Measurements from ENCODE around the gene PTPRN2.
"Not testable (repeated sequence)": the region's sequence is repeated elsewhere in the genome, so short reads cannot be mapped to it uniquely, and the experiment has no call there.

The PTPRN2 gene

DNA sequence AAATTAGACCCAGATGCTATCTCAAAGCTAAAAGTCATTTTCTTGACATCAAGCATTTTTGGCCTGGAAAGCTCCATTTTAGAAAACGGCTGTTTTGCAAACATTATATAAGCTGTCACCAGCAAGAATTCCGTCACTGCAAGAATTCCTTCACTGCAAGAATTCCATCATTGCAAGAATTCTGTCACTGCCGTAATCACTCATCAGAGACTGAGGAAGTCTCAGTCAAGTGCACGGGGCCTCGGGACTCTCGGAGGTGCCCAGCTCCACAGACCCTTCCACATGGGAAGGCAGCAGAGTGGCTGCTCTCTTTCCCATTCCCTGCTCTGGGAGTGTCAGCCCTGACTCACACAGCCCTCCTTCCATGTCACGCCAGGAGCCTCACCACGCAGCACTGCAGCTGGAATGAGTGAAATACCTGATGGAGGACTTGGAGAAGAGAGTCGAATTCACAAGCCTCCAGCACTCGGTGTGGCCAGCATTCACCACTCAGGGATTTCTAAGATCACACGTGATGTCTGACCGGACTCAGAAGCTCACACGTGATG, 168.3 kb downstream of the PTPRN2 start:
- no peak for DNase-seq (ENCODE audit: low read depth)

DNA sequence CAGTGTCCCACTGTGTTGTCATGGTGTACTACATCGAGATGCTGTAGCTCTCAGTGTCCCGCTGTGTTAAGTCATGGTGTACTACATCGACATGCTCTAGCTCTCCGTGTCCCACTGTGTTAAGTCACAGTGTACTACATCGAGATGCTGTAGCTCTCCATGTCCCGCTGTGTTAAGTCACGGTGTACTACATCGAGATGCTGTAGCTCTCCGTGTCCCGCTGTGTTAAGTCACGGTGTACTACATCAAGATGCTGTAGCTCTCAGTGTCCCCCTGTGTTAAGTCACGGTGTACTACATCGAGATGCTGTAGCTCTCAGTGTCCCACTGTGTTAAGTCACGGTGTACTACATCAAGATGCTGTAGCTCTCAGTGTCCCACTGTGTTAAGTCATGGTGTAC, 169.2 kb downstream of the PTPRN2 start:
- not testable (repeated sequence) for DNase-seq (ENCODE audit: low read depth)

DNA sequence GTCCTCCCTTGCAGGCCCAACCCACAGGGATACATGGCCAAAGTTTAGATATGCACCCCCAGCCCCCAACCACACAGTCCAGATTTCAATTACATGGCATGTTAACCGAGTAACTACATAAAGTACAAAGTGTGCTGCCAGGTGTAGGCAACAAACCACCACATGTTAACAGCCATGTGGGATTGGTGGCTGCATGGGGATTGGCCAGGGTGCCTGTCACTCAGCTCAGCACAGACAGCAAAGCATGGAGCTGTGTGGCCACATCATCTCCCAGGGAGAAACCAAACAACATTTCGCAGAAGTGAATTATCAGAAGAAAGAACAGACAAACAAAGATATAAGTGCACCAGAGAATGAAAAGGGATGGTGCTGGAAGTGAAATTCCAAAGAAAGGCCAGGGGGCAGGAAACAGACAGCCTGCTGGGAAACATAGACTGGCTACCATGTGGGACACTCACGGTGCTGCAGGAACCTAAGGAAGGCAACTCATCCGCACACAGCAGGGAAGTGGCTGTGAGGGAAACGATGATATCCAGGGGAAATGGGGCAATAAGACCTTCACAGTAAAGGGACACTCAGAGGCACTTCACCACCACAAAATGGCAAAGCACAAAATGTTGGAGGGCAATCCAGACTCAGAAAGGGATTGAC, 171.2 kb downstream of the PTPRN2 start:
- DNase-seq (ENCODE audit: low read depth) = no peak

DNA sequence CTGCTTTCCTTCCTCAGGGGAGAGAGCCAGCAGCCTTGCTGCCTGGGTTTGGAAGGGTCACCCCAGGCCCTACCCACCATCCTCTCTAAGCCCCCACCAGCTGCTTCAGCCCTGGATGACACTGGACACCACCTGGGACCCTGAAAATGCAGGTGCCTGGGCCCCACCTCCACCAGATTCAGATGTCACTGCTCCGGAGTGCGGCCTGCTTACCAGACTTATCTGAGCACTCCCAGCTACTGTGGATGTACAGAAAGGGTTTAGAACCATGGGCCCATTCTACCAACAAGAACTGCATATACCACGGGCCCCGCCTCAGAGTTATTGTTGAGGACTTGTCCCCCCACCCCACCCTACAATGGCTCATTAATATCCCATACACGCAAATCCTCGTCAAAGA, 172.3 kb downstream of the PTPRN2 start:
- no peak for DNase-seq (ENCODE audit: low read depth)

DNA sequence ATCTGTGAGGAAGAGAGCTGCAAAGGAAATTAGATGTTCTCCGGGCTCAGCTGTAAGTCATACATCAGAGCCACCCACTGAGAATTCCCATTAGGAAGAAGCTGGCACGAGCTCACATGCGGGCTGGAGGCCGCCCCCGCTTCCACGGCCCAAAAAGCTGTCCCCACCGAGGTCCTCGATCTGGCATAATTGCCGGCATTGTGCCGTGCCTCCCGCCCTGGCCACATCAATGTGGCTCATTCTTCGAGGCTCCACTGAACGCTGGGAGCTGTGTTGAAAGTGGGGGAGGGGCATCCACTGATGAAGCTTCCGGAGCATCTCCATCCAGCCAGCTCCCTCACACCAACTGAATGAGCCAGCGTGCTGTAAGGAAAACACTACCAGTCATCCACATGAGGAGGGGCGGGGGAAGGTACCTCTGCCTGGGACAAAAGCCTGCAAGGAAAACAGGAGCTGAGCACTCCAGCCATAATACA, 173.1 kb downstream of the PTPRN2 start:
- DNase-seq (ENCODE audit: low read depth) = no peak

DNA sequence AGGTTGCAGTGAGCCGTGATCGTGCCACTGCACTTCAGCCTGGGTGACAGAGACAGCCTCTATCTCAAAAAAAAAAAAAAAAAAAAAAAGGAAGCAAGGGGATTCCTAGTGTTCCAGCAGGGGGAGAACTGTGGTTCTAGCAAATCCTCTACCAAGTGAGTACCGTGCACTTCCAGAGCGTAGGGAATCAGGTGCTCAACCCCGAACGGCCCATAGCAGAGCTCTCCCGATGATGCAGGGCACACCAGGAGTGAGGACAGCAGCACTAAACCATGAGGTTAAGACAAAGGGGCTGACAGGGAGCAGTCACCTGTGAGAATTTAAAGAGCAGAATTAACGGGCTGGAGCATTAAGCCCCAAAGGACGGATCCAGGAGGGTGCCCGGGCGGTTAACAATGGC, 173.6 kb downstream of the PTPRN2 start:
- DNase-seq (ENCODE audit: low read depth) = no peak

DNA sequence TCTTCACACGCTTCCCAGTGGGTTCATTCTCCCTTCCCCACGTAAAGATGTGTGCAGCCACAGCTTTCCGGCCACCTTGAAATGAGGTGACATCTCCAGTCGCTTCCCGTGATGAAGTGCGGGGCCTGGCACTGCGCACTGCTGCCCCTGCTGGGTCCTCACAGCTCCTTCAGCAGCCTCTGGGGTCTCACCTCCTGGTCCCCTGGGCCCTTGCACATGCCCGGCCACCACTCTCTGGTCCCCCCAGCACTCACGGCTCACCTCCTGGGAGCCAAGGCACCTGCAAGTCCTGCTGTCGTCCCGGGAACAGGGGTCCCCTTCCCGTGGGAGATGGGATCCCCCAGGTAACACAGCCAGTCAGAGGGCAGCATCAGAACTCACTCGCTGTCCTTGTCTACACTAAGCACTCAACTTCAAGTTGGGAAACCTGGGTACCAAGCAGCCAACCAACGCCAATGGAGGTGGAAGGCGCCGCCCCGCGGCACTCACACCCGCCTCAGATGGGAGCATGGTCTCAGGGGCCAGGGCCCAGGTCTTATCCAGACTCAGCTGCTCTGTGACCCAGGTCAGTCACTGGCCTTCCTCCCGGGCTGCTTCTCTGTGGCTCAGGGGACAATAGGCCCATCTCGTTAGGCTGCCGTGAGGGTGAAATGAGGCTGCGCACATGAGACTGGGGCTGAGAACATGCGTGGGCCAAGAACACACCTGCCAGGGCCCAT, 176.2 kb downstream of the PTPRN2 start:
- DNase-seq (ENCODE audit: low read depth) = no peak

DNA sequence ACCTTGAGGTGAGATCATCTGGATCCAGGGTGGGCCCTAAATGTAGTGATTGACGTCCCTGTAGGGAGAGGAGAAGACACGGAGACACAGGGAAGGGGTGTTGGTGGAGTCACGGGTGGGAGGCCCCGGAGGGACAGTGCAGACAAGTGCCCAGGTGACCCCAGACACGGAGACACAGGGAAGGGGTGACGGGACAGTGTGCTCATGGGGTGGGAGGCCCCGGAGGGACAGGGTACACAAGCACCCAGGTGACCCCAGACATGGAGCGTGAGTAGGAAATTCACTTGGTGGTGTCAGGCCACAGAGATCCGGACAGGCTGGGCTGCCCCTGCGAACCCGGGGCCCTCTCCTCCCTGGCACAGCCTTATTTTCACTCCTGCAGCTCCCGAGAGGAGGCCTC, 176.9 kb downstream of the PTPRN2 start:
- no peak for DNase-seq (ENCODE audit: low read depth)

DNA sequence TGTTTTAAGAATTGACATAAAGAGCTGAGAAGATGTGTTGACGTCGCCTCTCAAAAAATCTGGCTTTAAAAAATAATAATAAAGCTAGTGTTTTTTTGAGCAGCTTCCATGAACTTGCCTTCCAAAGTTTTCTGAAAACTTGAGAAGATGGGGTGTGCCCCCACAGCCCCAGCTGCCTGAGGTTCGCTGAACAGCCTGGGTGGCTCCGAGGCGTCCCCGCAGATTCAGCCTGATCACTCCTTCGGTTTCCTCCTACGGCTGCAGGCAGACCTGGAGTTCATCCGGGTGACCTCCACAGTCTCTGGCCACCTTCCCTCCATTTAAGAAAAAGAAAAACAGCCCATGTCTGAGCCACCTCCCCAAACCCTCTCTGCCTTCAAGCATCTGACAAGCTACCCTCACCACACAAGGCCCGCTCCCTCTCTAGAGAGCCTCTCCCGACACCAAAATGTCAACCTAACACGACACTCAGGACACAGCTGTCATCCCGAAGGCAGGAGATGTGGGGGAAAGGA, 177.8 kb downstream of the PTPRN2 start:
- no peak for DNase-seq (ENCODE audit: low read depth)

DNA sequence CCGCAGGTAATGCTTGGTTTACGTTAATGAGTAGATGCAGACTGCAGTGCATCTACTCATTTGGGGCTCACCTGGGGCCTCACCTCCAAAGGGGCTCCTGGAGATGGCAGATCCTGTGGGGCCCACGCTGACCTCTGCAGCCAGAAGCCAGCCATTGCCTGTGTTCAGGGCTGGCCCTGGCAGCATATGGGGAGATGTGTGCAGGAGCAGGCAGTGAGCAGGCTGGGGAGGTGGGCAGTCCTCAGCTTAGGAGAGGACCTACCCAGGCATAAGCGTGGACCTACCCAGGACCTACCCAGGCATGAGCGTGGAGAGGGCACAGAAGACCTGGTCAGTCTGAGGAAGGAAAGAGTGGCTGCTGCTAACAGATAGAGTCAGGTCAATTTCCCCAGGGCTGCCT, 178.5 kb downstream of the PTPRN2 start:
- no peak for DNase-seq (ENCODE audit: low read depth)

DNA sequence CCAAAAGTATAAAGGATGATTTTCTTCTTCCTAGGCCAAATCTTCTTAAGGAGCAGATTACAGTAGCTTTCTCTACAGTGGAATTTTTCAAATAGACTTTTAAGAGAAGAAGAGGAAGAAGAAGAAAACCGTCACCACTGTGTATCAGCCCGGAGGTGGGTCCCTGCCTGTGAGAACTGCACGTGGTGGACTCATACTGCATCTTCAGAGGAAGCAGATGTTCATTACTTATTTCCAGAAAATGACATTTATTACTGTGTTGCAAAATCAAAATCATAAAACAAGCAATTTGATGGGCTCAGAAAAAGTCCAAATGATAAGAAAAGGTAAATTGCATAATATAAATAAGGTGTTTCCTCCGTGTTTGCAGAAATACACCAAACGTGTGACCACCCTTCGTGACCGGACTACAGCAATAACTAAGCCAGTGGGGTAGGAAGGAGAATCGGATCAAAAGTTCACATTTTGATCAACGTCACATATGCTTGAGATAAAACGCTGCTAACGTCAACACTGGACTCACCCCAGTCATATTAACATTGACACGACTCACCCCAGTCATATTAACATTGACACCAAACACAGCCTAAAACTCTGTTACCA, 179.2 kb downstream of the PTPRN2 start:
- no peak for DNase-seq (ENCODE audit: low read depth)

DNA sequence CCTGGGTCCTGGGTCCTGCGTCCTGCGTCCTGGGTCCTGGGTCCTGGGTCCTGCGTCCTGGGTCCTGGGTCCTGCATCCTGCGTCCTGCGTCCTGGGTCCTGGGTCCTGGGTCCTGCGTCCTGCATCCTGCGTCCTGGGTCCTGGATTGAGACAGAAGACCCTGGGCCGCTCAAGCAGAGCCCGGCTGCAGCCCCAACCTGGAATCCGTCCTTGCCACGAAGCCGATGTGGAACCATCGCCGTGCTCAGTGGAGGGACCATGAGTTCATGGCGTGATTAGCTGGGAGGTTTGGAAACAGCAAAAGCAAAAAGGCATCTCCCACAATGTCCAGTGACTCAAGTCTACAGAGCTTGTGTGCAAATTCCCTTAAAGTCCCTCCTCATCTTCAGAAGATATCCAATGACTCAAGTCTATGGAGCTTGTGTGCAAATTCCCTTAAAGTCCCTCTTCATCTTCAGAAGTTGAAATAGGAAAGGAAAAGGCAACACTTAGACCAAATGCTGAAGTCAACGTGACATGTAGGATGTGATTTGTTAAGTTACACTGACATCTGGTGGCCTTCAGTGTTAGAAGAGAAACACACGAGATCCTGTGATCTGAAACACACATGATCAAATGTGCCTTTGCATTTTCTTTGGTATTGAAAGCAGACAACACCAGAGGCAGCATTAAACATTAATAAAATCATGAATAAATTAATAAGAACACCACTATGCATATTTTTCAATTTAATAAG, 179.9 kb downstream of the PTPRN2 start:
- DNase-seq (ENCODE audit: low read depth) = no peak

DNA sequence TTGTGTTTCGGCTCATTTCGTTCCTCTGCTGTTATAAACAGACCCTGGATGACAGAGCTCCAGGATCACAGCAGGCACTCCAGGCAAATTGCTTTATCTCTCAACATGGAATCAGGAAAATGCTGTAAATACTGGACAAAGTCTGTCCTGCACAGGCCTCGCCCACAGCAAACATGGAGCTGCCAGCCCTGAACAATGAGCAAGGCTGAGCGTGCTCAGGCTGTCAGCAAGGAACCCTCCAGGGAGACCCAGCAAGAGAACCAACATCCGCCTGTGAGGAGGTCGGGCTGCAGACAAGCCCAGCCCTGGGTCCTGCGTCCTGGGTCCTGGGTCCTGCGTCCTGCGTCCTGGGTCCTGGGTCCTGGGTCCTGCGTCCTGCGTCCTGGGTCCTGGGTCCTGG, 180.8 kb downstream of the PTPRN2 start:
- no peak for DNase-seq (ENCODE audit: low read depth)

DNA sequence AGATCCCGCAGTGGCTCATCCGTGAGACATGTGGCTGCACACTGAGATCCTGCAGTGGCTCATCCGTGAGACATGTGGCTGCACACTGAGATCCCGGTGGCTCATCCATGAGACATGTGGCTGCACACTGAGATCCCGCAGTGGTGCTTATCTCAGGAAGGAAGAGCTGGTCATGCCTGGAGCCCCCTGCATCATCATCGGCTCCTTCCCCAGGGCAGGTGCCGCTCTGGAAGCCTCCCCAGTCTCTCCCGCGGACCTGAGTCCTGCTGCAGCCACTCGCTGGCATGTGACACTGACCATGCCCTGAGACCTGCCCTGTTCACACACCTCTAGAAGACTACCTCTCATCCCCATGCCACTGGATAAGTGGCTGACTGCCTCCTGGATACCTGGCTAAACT, 181.3 kb downstream of the PTPRN2 start:
- DNase-seq (ENCODE audit: low read depth) = no peak

DNA sequence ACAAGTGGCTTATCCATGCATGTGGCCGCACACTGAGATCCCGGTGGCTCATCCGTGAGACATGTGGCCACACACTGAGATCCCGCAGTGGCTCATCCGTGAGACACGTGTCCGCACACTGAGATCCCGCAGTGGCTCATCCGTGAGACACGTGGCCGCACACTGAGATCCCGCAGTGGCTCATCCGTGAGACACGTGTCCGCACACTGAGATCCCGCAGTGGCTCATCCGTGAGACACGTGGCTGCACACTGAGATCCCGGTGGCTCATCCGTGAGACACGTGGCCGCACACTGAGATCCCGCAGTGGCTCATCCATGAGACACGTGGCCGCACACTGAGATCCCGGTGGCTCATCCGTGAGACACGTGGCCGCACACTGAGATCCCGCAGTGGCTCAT, 181.9 kb downstream of the PTPRN2 start:
- not testable (repeated sequence) for DNase-seq (ENCODE audit: low read depth)

DNA sequence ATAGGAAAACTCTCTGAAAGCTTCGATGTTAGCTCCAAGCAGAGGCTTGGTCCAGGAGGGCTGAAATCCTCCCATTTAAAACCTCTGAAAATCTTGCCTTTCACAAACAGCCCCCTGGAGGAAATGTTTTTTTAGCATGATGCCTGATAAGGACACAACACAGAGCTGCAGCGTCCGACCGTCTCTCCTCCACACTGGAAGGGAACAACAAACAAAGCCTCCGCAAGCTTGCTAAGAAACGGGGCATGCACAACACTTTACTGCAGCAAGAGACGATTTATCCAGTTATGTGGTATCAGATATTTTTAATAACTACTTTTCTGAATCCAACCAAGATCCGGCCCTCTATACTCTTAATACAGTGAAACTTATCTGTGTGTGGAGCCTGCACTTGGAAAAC, 182.3 kb downstream of the PTPRN2 start:
- no peak for DNase-seq (ENCODE audit: low read depth)

DNA sequence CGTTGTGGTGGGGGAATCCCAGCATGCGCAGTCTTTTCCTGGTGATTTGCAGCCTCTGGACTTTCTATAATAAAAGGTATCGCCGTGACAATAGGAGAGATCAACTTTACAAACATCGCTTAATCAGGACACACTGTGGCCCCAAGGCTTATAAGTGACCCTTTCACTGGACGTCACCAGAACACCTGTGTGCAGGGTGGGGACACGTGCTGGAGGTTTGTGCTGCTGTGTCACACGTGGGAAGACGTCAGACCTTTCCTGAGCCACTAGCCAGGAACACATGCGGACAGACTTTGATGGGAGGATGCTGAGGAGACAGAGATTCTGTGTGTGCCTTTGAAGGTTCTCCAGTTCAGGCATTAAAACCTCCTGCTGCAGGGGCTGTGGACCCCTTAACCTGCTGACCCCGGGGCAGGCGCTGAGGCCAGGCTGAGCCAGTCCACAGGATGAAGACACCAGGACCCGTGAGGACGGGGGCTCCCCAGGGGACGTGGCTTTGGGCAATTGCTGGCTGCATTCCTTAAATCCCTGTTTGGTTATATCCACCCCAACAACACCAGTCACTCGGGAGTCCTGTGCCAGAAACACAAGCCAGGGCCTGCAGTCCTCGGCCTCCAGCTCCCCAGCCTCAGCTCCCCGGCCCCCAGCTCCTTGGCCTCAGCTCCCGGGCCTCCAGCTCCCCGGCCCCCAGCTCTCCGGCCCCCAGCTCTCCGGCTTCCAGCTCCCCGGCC, 183.4 kb downstream of the PTPRN2 start:
- no peak for DNase-seq (ENCODE audit: low read depth)

DNA sequence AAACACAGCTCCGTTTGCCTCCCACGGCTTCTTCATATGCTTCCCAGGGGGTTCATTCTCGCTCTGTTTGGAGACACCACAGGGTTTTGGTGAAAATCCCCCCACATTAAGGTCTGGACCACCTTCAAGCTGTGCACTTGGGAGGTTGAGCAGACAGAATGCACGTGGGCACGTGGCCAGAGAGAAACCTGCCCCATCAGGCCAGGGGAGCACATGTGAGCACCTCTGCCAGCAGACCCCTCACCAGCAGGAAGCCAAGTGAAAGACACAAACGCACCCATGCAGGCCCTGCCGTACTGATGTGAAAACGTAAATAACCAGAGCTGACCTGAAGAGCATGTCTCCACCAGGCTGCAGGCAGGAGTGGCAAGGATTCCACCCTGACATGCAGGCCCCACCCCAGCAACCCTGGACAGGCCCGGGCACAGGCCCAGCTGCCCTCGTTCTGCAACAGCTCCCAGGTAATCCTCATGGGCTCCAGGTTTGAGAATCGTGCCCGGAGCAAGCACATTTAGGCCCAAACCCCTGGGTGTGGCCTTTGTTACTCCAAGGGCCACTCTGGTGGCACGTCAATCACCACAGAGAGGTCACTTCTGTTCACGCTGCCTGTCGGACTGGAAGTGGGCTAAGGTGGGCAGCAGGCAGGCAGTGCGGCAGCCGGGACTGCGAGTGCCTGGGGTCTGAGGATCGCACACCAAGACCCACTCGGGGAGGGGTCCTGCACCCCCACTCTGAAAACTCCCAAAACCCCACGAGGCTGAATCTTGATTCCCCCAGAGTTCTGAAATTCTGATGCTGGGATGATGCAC, 184.4 kb downstream of the PTPRN2 start:
- no peak for DNase-seq (ENCODE audit: low read depth)

DNA sequence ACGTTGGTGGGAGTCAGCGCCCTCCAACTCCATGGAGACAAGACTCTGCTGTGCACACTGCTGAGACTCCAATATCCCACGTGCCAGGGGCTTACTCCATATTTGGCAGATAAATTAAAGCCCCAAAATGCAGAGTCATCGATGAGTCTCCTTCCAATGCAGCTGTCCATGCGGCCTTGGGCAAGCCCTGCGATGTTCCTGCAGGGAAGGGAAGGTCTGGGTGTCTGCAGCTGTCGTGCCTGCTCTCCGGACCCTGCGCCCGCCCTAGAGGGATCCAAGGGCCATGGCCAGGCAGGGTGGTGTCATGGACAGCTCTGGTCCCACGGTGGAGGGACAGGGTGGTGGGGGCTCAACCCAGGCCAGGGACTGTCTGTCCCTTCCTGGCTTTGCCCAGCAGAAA, 185.2 kb downstream of the PTPRN2 start:
- no peak for DNase-seq (ENCODE audit: low read depth)

DNA sequence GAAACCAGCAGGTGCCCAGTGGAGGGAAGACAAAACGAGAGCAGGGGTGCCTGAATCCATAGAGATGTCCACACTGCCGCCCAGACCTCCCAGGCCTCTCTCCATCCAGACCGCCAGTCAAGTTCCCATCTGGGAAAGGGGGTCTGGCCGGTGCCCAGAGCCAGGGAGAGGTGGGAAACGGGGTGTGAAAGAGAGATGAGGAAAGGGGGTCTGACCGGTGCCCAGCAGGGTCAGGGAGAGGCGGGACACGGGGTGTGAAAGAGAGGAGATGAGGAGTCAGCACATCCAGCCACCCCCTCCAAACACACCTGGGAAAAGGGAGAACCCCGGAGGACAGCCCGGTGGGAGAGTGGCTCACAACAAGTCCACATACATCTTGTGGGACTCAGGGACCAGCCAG, 185.8 kb downstream of the PTPRN2 start:
- no peak for DNase-seq (ENCODE audit: low read depth)

DNA sequence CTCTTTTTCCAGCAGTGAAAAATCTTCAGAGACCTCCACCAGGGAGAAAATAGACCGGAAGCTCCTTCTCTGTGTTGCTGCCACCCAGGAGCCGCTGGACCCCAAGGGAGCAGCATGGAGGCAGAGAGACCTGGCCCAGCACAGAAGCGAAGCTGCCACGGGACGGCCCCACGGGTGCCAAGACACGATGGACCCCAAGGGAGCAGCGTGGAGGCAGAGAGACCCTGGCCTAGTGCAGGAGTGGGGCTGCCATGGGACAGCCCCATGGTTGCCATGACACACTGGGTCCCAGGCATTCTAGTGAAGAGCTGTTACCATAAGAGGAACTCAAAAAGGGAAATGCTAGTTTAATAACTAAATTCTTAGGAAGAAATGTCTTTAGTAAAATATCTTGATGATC, 186.3 kb downstream of the PTPRN2 start:
- no peak for DNase-seq (ENCODE audit: low read depth)

Measured in stimulated activated CD4-positive, alpha-beta T cell treated with anti-CD3 and anti-CD28 coated beads, Interleukin-2, amount 100 ng/mL, for 4 hours (primary cell).